Lower lobe of right lung (tissue), 2 donors: ENCODE results near the gene XPR1. TPM values are rescaled to one million over a fixed set of nuclear protein-coding genes. Genes with fewer than 3 reads are reported as not detected.

Source experiments
- ATAC-seq, 2 donors: fragments of 200-7000 bp; cut with Tn5 transposase; one replicate each; pipeline ENCODE4 v1.9.1; 2020 to 2022; ENCODE audit warnings: mild to moderate bottlenecking in 2 of 2, moderate library complexity in 2 of 2
- DNase-seq: peaks from one replicate; pipeline ENCODE4 v3.0.0-alpha.2; 2020
- H3K27ac ChIP-seq: fragments of 200-600 bp; one replicate; pipeline ENCODE4 v1.8.0; 2022
- H3K27me3 ChIP-seq: fragments of 200-600 bp; one replicate; pipeline ENCODE4 v1.8.0; 2022; ENCODE audit warnings: low read depth
- H3K36me3 ChIP-seq: fragments of 200-600 bp; one replicate; pipeline ENCODE4 v1.8.0; 2022; ENCODE audit warnings: mild to moderate bottlenecking
- H3K4me1 ChIP-seq: fragments of 200-600 bp; one replicate; pipeline ENCODE4 v1.8.0; 2022
- H3K4me3 ChIP-seq: fragments of 200-600 bp; one replicate; pipeline ENCODE4 v1.8.0; 2022; ENCODE audit warnings: mild to moderate bottlenecking
- H3K9me3 ChIP-seq: fragments of 200-600 bp; one replicate; pipeline ENCODE4 v1.8.0; 2022
- intact Hi-C: fragments of 100-400 bp; cut with DNase I; formaldehyde crosslinking; loops from one replicate; pipeline ENCODE4 v1.11.0; 2022
- total RNA-seq: library from RNA; stranded (reverse); fragmentation: NEBNext Ultra II Directional; extraction: Animal tissue kit (Norgen Biotek cat#: 25700); gene quantifications from one replicate; pipeline ENCODE4 v1.2.1, GENCODE V29; 2021
- TF ChIP-seq, protein P1 (sequence below): fragments of 200-600 bp; IDR thresholded peaks from one replicate; pipeline ENCODE4 v1.8.0; 2022; ENCODE audit warnings: antibody characterized with exemption, mild to moderate bottlenecking
- donor health status: DM: no; HTN: yes; CAD: no; lungs with severe emphysema.

XPR1 gene
- total RNA-seq, 1 donor from 2014 or later, result 21.1 TPM

DNA sequence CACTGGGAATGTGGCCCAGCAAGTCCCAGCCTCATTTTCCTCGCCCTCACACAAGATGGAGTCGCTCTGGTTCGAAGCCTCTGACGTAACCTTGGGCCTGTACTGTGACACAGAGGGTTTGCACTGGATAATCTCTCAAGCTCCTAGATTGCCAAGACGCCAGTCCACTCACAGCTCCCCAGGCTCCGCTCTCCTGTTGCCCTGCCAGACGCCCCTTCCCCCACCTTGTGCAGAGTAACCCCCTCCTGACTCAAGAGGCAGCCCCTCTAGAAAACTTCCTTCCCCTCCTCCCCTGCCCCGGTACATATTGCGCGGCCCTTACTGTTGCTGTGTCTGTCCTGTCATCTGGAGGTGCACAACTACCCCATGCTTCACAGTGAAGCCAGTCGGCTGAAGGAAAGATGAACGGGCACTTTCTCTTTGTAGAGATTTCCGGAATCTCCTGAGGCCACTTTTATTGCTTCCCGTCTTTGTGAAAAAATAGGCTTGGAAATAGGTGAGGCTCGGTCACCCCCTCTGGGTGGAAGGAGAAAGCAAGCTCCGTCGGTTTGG, 279.9 kb downstream of the XPR1 start:
- Histone ChIP-seq H3K36me3 (peaks cover 4% of the 10 kb centered on the region), H3K4me1 (peaks cover 12% of the 10 kb centered on the region), H3K4me3 (peak overlapping the region; percentile 70), H3K27ac (peak overlapping the region; percentile 84), H3K9me3 (no peaks in the 10 kb centered on the region), H3K27me3 (peaks cover 4% of the 10 kb centered on the region)
- DNase-seq (no peak), ATAC-seq (peak; percentile 5 to 15)
- intact Hi-C loops, result no loop called here
- TF ChIP-seq, protein P1, sequence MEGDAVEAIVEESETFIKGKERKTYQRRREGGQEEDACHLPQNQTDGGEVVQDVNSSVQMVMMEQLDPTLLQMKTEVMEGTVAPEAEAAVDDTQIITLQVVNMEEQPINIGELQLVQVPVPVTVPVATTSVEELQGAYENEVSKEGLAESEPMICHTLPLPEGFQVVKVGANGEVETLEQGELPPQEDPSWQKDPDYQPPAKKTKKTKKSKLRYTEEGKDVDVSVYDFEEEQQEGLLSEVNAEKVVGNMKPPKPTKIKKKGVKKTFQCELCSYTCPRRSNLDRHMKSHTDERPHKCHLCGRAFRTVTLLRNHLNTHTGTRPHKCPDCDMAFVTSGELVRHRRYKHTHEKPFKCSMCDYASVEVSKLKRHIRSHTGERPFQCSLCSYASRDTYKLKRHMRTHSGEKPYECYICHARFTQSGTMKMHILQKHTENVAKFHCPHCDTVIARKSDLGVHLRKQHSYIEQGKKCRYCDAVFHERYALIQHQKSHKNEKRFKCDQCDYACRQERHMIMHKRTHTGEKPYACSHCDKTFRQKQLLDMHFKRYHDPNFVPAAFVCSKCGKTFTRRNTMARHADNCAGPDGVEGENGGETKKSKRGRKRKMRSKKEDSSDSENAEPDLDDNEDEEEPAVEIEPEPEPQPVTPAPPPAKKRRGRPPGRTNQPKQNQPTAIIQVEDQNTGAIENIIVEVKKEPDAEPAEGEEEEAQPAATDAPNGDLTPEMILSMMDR, result no peak

DNA sequence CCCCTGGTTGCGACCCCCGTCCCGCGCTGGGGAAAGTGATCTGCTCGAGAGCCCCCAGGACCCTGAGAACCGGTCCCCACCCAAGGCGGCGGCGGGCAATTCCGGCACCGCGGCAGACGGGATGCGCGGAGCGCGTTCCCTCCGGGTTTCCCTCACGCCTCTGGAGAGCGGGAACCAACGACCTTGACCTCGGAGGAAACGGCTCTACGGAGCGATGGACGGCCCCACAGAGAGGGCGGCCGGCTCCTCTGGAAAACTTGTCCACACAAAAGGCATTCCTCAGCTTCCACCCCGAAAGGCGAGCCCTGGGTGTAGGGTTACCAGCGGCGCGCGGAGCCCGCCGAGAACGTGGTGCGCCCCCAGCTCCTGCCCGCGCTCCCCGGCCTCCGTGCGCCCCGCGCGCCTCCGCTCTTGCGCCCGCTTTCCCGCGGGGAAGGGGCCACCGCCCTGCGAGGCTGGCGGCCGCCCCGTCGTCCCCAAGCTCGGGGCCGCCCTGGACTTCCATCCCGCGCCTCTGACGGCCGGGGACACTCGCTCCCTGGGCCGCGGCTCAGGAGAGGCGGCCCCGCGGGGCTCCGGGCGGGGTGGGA, 280.5 kb downstream of the XPR1 start:
- peaks cover 12% of the 10 kb centered on the region for H3K4me1 ChIP-seq
- peak; percentile 22 to 37 for ATAC-seq
- no peak for DNase-seq
- peak overlapping the region; percentile 84 for H3K27ac ChIP-seq
- intact Hi-C loops, result no loop called here
- TF ChIP-seq, protein P1, result no peak
- peaks cover 4% of the 10 kb centered on the region for H3K27me3 ChIP-seq
- peak overlapping the region; percentile 70 for H3K4me3 ChIP-seq
- peaks cover 7% of the 10 kb centered on the region for H3K36me3 ChIP-seq
- H3K9me3 ChIP-seq, result no peaks in the 10 kb centered on the region

DNA sequence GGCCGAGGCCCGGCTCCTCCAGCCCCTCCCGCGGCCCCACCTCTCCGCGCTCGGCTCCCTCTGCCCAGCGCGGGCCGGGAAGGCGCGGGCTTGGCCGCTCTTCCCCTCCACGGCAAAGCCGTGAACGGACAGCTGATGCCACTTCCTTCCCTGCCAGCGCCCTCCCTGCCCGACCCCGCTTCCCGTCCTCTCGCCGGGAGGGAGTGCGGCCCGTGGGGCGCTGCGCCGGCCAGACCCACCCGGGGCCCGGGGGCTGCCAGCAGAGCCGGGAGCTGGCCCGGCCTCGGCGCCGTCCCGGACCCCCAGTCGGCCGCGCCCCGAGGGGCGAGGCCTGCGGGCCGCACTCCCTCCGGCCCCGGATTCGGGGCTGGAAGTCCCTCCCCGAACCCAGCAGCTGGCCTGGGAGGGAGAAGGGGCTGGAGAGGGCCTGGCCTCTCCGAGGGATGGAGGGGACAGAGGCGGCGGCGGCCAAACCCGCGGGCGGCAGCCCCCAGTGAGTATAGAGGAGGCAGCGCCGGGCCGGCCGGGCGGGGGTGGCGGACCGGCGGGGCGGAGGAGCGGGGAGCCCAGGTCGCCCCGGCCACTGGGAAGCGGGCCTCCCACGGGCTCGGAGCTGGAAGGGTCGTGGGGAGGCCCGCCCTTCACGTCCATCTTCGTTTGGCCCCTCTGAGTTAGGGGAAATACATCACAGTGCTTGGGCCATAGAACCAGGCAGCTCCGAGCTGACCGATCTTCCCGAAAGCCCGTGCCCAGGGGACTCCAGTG, 281.2 kb downstream of the XPR1 start, which contains the start of gene KIAA1614:
KIAA1614 (plus strand) TSS at position 97 of the 765 bp plus-strand sequence; CDS start at position 444, 347 bp downstream.
- peaks cover 4% of the 10 kb centered on the region for H3K27me3 ChIP-seq
- peak within 1 kb of the TSS; percentile 70 for H3K4me3 ChIP-seq
- ATAC-seq (peak; percentile 66 to 70), DNase-seq (no peak)
- H3K27ac ChIP-seq, result peak within 1 kb of the TSS; percentile 84
- intact Hi-C loops, result no loop called here
- no peaks in the 10 kb centered on the region for H3K9me3 ChIP-seq
- TF ChIP-seq, protein P1, result no peak
- H3K4me1 ChIP-seq, result peaks cover 12% of the 10 kb centered on the region
- H3K36me3 ChIP-seq, result peaks cover 7% of the 10 kb centered on the region

DNA sequence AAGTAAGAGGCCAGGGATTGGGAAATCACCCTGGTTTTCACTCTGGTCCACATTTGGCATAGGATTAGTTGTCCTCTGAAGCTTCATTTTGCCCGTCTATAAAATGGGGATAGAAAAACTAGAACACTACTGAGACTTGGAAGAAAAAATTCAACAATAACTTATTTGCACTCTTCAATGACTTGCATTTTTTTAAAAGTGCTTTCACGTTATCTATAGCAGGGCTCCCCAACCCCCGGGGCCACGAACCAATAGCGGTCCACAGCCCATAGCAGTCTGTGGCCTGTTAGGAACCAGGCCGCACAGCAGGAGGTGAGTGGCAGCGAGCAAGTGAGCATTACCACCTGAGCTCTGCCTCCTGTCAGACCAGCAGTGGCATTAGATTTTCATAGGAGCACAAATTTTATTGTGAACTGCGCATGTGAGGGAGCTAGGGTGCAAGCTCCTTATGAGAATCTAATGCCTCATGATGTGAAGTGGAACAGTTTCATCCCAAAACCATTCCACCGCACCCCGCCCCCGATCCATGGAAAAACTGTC, 283.7 kb downstream of the XPR1 start:
- Histone ChIP-seq H3K4me1 (peaks cover 12% of the 10 kb centered on the region), H3K4me3 (no peak overlapping the region), H3K27ac (no peak overlapping the region), H3K36me3 (peaks cover 7% of the 10 kb centered on the region), H3K27me3 (peaks cover 4% of the 10 kb centered on the region), H3K9me3 (no peaks in the 10 kb centered on the region)
- no peak for DNase-seq
- no peak for ATAC-seq
- intact Hi-C loops, result no loop called here
- TF ChIP-seq, protein P1, result no peak

DNA sequence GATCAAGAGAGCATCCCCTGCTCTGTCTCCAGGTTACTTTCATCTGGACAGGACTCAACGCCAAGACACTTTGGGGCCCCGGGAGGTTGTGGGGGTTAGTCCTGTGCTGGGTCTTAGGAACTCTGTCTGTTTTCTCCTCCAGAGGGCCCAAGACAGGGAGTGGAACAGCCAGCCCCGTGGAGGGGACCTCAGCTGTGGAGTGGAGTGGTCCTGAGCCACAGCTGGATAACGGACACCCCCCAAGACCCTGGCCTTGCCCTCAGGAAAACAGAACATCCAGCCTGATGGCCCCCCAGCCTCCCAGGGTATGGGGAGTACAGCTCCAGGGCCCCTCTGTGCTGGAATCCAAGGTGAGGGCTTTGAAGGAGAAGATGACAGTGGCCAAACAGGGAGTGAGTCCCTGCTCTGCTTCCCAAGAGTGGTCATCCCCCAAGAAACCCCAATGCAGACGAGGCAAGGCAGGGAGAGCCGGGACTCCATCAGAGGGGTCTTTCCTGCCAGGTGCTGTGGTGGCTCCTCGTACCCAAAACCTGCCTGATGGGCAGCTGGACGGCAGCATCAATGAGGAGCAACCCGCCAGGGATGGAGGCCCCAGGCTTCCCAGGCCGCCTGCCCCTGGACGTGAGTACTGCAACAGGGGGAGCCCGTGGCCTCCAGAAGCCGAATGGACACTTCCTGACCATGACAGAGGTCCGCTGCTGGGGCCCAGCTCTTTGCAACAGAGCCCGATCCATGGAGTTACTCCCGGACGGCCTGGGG, 284.4 kb downstream of the XPR1 start:
- intact Hi-C loops, result no loop called here
- H3K36me3 ChIP-seq, result peaks cover 7% of the 10 kb centered on the region
- no peak overlapping the region for H3K4me3 ChIP-seq
- DNase-seq (no peak), ATAC-seq (no peak)
- no peak overlapping the region for H3K27ac ChIP-seq
- TF ChIP-seq, protein P1, result no peak
- peaks cover 12% of the 10 kb centered on the region for H3K4me1 ChIP-seq
- H3K27me3 ChIP-seq, result peaks cover 4% of the 10 kb centered on the region
- no peaks in the 10 kb centered on the region for H3K9me3 ChIP-seq
